ENCODE data around the gene PLAC8. TPM values are rescaled to one million over a fixed set of nuclear protein-coding genes. Genes with fewer than 3 reads are reported as not detected.

PLAC8 gene
- total and polyA plus RNA-seq, 2 of the 4 experiments (the other 2 are of a cell fraction): not detected

DNA sequence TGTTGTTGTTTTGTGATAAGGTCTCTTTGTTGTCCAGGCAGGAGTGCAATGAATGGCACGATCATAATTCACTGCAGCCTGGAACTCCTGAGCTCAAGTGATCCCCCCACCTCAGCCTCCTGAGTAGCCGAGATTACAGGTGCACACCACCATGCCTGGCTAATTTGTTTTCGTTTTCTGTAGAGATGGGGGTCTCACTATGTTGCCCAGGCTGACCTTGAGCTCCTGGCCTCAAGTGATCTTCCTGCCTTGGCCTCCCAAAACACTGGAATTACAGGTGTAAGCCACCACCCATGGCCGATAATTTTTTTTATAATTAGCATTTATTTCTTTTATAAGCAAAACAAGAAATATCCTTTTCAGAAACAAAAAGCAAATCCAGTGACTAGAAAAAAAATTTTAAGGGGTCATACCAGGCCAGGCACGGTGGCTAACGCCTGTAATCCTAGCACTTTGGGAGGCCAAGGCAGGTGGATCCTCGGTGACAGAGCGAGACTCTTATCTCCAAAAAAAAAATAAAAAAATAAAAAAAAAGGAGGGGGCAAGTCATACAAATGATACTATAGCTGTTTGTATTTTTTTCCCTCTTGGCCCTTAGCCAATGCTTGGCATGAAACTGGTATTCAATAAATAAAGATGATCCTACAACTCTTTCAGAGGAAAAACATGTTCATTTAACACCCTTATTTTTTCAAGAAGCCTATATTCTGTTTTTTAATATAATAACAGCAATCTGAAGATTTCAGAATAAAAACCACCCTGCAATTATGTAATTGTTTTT, 3.4 kb downstream of the PLAC8 start:
- Histone ChIP-seq H3K18ac (ENCODE audit: low read depth, low read length) (no peak overlapping the region), H3K23ac (ENCODE audit: low read depth, low read length) (no peak overlapping the region), H3K9me3 (ENCODE audit: control insufficient read depth, insufficient read depth, low read length) (no peaks in the 10 kb centered on the region), H4K20me1 (ENCODE audit: insufficient read depth, low read length) (no peaks in the 10 kb centered on the region), H3K9ac (ENCODE audit: low read depth, low read length) (no peak overlapping the region), H3K27me3 (ENCODE audit: control insufficient read depth, insufficient read depth, low read length) (0 out of 2 replicates have a peak, but pooled peaks cover 1% of the 10 kb centered on the region), H3K27ac (ENCODE audit: insufficient read depth, low read length) (no peak overlapping the region), H4K8ac (ENCODE audit: low read depth in 2 of 2, low read length in 2 of 2) (no peak overlapping the region; a peak in 1 of 4 replicates), H4K91ac (ENCODE audit: insufficient read depth, low read depth, low read length) (no peak overlapping the region), H2BK20ac (ENCODE audit: low read depth, low read length) (no peak overlapping the region), H3K36me3 (ENCODE audit: control insufficient read depth, insufficient read depth, low read length) (no peaks in the 10 kb centered on the region), H3K79me1 (ENCODE audit: low read depth in 1 of 2, low read length in 2 of 2) (no peaks in the 10 kb centered on the region), H4K5ac (ENCODE audit: low read depth, low read length) (no peak overlapping the region), H3K4me2 (ENCODE audit: low read depth, low read length) (no peak overlapping the region), H3K56ac (ENCODE audit: extremely low read depth, insufficient read depth, low read length) (no peak overlapping the region), H3K4me3 (ENCODE audit: insufficient read depth, low read depth, low read length) (no peak overlapping the region), H2AK5ac (ENCODE audit: low read depth, low read length) (no peak overlapping the region), H2AK9ac (replicated peaks; ENCODE audit: low read depth, low read length, poor library complexity) (no peak overlapping the region), H2BK120ac (ENCODE audit: low read depth, low read length) (no peak overlapping the region), H3K9me1 (ENCODE audit: insufficient read depth, low read length) (no peaks in the 10 kb centered on the region; the same call in 1 of the 2 replicates), H2AFZ (replicated peaks; ENCODE audit: low read length, poor library complexity) (no peak overlapping the region), H3K4me1 (ENCODE audit: control insufficient read depth, insufficient read depth, low read length) (peaks cover 1% of the 10 kb centered on the region; the same call in 1 of the 2 replicates), H2BK5ac (ENCODE audit: low read depth, low read length, poor library complexity, severe bottlenecking) (no peak overlapping the region), H3K14ac (replicated peaks; ENCODE audit: low read depth, low read length) (no peak overlapping the region), H2BK15ac (ENCODE audit: low read depth, low read length) (no peak overlapping the region), H3K4ac (ENCODE audit: low read depth, low read length) (no peak overlapping the region)
- no peak for TF ChIP-seq CEBPB (IDR thresholded peaks at IDR 0.05; ENCODE audit: low read depth, low read length)
- no TSS peak for BruUV-seq (replicated peaks)
- ATAC-seq (ENCODE audit: low read depth) (no peak), DNase-seq (no peak)
- dilution Hi-C loops (cut with HindIII; ENCODE audit: low sequenced_read_pairs, unreplicated experiment): no loop called here
- POLR2A ChIA-PET (ENCODE audit: unreplicated experiment): interaction anchor here (0.6 to 1.1 kb wide), 2 partner anchors 140 to 692 kb away, joined by 3 read pairs; no protein-coding TSS in a partner anchor
- intact Hi-C loops (cut with micrococcal nuclease): loop anchor here (2.0 kb wide), 2 partner anchors 36 to 146 kb away; no protein-coding TSS in a partner anchor
- in situ Hi-C loops (cut with MboI; ENCODE audit: low sequenced_read_pairs): no loop called here
- CTCF ChIA-PET: interaction anchor here (1.0 to 1.6 kb wide), 4 partner anchors 10 to 142 kb away, joined by 3 to 6 read pairs (median 4); no protein-coding TSS in a partner anchor
- 83% methylated on average over 1 of the region's 8 CpGs; no CpG with 5 or more reads in 1 of the 2 experiments for WGBS, 2 experiments (ENCODE audit: extremely low coverage in 2 of 2, insufficient read length in 1 of 2)

All from IMR-90 (cell line).